Placental epithelial cell (primary cell): Measurements from ENCODE around the gene FITM1. TPM values are rescaled to one million over a fixed set of nuclear protein-coding genes. Genes with fewer than 3 reads are reported as not detected.

ENCODE experiments used
- small RNA-seq: library from RNA; depleted of rRNA; stranded (forward); fragments of <200 nt; gene quantifications from one replicate; pipeline ENCODE3, GENCODE V24; 2012
- total RNA-seq: library from RNA; depleted of rRNA; stranded (reverse); fragments of >200 nt; gene quantifications from 2 replicates; pipeline ENCODE4 v1.2.3, GENCODE V29; 2012

The FITM1 gene
- 0.39 and 1.7 TPM in 2 replicates for total RNA-seq

GRCh38 chr14:24130380-24130716, at the start of gene FITM1:
FITM1 (plus strand) TSS chr14:24130659; CDS start chr14:24131564, 905 bp downstream.

GRCh38 chr14:24093901-24094840, 36.3 kb upstream of the FITM1 start, which contains the start of gene PCK2:
PCK2 (plus strand) TSS chr14:24094311; CDS start chr14:24094406, 95 bp downstream.

GRCh38 chr14:24114532-24115421, 15.7 kb upstream of the FITM1 start, which contains the start of the genes DCAF11 and NRL:
DCAF11 (plus strand) TSS chr14:24114777; CDS start chr14:24115595, 818 bp downstream.
NRL (minus strand) TSS chr14:24114949; CDS start chr14:24082848, 32,101 bp downstream.

GRCh38 chr14:24135834-24136683, 5.6 kb downstream of the FITM1 start, which contains the start of gene PSME1:
PSME1 (plus strand) TSS chr14:24136194; CDS start chr14:24136263, 69 bp downstream.

GRCh38 chr14:24141097-24141880, 10.8 kb downstream of the FITM1 start, which contains the start of gene EMC9:
EMC9 (minus strand) TSS chr14:24141591; CDS start chr14:24141304, 287 bp downstream.

GRCh38 chr14:24146453-24146977, 16.1 kb downstream of the FITM1 start, which contains the start of gene PSME2:
PSME2 (minus strand) TSS chr14:24146610; CDS start chr14:24146581, 29 bp downstream.

GRCh38 chr14:24146978-24147760, 16.7 kb downstream of the FITM1 start, which contains the start of gene RNF31:
RNF31 (plus strand) TSS chr14:24147498; CDS start chr14:24147699, 201 bp downstream.

GRCh38 chr14:24160850-24161804, 30.7 kb downstream of the FITM1 start, which contains the start of gene IRF9:
IRF9 (plus strand) TSS chr14:24161265; CDS start chr14:24162145, 880 bp downstream.

GRCh38 chr14:24171422-24172260, 41.2 kb downstream of the FITM1 start, which contains the start of gene REC8:
REC8 (plus strand) TSS chr14:24172080; CDS start chr14:24172553, 473 bp downstream.

Small RNA genes within 50 kb of the gene (small RNA-seq; reads per million reads assigned to genes)
- gene IPO4 (0.23 reads per million), gene IRF9 (not detected), gene RNA5SP383 (0.17 reads per million)

Other genes with a start within 250 kb of the FITM1 start
- gene DHRS4, start 176.9 kb upstream of the FITM1 start, total RNA-seq: 41.6 and 45.1 TPM in 2 replicates
- gene DHRS4L2, start 141.7 kb upstream of the FITM1 start, total RNA-seq: 9.4 and 12.6 TPM in 2 replicates
- gene CARMIL3, start 78.7 kb upstream of the FITM1 start, total RNA-seq: under 0.01 TPM in 2 replicates
- not detected in 2 replicates for gene CPNE6, start 59.1 kb upstream of the FITM1 start, total RNA-seq
- gene PCK2, start 36.3 kb upstream of the FITM1 start, total RNA-seq: 20.4 and 23.9 TPM in 2 replicates
- gene DCAF11, start 15.9 kb upstream of the FITM1 start, total RNA-seq: 88.3 and 88.7 TPM in 2 replicates
- gene NRL, start 15.7 kb upstream of the FITM1 start, total RNA-seq: 1.6 and 2.0 TPM in 2 replicates
- gene PSME1, start 5.5 kb downstream of the FITM1 start, total RNA-seq: 22.4 and 72.6 TPM in 2 replicates
- 11.4 and 13.6 TPM in 2 replicates for gene EMC9, start 10.9 kb downstream of the FITM1 start, total RNA-seq
- gene PSME2, start 16.0 kb downstream of the FITM1 start, total RNA-seq: 32.6 and 48.4 TPM in 2 replicates
- gene RNF31, start 16.8 kb downstream of the FITM1 start, total RNA-seq: 75.4 and 87.3 TPM in 2 replicates
- gene IRF9, start 30.6 kb downstream of the FITM1 start, total RNA-seq: 42.4 and 46.6 TPM in 2 replicates
- gene REC8, start 41.4 kb downstream of the FITM1 start, total RNA-seq: 14.2 and 15.7 TPM in 2 replicates
- gene IPO4, start 58.2 kb downstream of the FITM1 start, total RNA-seq: 20.4 and 36.2 TPM in 2 replicates
- 73.8 and 74.5 TPM in 2 replicates for gene TM9SF1, start 64.8 kb downstream of the FITM1 start, total RNA-seq
- gene TSSK4, start 75.0 kb downstream of the FITM1 start, total RNA-seq: 0.54 TPM in 1 of 2 replicates, not detected in the other
- gene CHMP4A, start 82.8 kb downstream of the FITM1 start, total RNA-seq: 20.5 and 22.0 TPM in 2 replicates
- gene MDP1, start 85.4 kb downstream of the FITM1 start, total RNA-seq: 15.3 and 15.6 TPM in 2 replicates
- 99.8 and 112 TPM in 2 replicates for gene NEDD8, start 101.7 kb downstream of the FITM1 start, total RNA-seq
- gene GMPR2, start 102.3 kb downstream of the FITM1 start, total RNA-seq: 79.6 and 117 TPM in 2 replicates
- 57.4 and 70.3 TPM in 2 replicates for gene TINF2, start 112.0 kb downstream of the FITM1 start, total RNA-seq
- 33.4 and 35.4 TPM in 2 replicates for gene TGM1, start 132.5 kb downstream of the FITM1 start, total RNA-seq
- 51.1 and 51.4 TPM in 2 replicates for gene RABGGTA, start 140.9 kb downstream of the FITM1 start, total RNA-seq
- gene DHRS1, start 169.1 kb downstream of the FITM1 start, total RNA-seq: 27.1 and 27.9 TPM in 2 replicates
- 20.4 and 30.3 TPM in 2 replicates for gene NOP9, start 169.2 kb downstream of the FITM1 start, total RNA-seq
- 9.0 and 11.0 TPM in 2 replicates for gene CIDEB, start 177.3 kb downstream of the FITM1 start, total RNA-seq
- 6.3 and 6.8 TPM in 2 replicates for gene LTB4R2, start 179.5 kb downstream of the FITM1 start, total RNA-seq
- gene LTB4R, start 180.8 kb downstream of the FITM1 start, total RNA-seq: 2.4 and 3.1 TPM in 2 replicates
- gene ADCY4, start 204.4 kb downstream of the FITM1 start, total RNA-seq: 2.0 and 2.7 TPM in 2 replicates
- 7.5 and 13.0 TPM in 2 replicates for gene RIPK3, start 209.3 kb downstream of the FITM1 start, total RNA-seq
- gene NFATC4, start 237.5 kb downstream of the FITM1 start, total RNA-seq: 41.8 and 59.3 TPM in 2 replicates